CD4-positive, alpha-beta T cell treated with Interleukin-17A for 1 hour (primary cell): ENCODE measurements around the gene POLDIP3.
"Not testable (repeated sequence)": the region's sequence is repeated elsewhere in the genome, so short reads cannot be mapped to it uniquely, and the experiment has no call there.

Source experiments
- DNase-seq: peaks from one replicate; pipeline ENCODE4 v3.0.0-alpha.2; 2020

The POLDIP3 gene

DNA sequence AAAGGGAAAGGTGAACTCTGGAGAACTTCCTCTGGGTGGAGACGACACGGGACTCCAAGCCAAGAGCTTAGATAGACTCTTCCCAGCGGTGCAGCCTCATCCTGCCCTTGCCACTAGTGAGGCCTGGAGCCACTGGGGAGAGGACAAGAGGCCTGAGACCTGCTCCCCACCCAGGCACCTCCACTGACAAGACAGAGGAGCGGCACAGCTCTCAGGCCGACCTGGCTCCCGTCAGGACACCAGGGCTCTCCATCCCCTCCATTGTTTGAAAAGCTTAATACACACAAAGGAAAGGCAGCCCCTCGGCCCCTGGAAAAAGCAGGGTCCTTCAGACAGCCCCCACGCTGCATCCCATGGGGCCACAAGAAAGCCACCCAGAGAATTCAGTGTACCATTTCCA, 29.6 kb downstream of the POLDIP3 start:
- DNase-seq, result no peak

- no peak for DNase-seq
Observed at GRCh38 chr22:42584364-42584940, 30.2 kb downstream of the POLDIP3 start.

DNA sequence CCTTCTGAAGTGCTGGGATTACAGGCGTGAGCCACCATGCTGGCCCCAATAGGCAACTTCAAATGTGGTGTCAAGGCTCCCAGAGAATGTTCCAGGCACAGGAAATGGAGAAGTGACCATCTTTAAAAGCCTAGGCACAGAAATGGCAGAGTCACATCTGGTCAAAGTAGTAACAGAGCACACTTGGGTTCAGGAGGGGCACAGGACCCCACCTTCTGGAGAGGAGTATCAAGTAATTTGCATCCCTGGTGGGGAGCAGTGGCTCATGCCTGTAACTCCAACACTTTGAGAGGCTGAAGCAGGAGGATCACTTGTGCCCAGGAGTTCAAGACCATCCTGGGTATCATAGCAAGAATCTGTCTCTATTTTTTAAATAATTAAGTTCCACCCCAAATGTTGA, 31.7 kb downstream of the POLDIP3 start:
- DNase-seq, result no peak

- DNase-seq, result peak; percentile 79
Observed at GRCh38 chr22:42581762-42582716, 32.6 kb downstream of the POLDIP3 start.

- peak; percentile 11 for DNase-seq
Observed at GRCh38 chr22:42581194-42581761, 33.4 kb downstream of the POLDIP3 start.

GRCh38 chr22:42580040-42580439, 34.6 kb downstream of the POLDIP3 start:
- DNase-seq, result not testable (repeated sequence)

GRCh38 chr22:42577623-42578240, 37.0 kb downstream of the POLDIP3 start:
- no peak for DNase-seq

GRCh38 chr22:42577141-42577540, 37.5 kb downstream of the POLDIP3 start:
- not testable (repeated sequence) for DNase-seq

DNA sequence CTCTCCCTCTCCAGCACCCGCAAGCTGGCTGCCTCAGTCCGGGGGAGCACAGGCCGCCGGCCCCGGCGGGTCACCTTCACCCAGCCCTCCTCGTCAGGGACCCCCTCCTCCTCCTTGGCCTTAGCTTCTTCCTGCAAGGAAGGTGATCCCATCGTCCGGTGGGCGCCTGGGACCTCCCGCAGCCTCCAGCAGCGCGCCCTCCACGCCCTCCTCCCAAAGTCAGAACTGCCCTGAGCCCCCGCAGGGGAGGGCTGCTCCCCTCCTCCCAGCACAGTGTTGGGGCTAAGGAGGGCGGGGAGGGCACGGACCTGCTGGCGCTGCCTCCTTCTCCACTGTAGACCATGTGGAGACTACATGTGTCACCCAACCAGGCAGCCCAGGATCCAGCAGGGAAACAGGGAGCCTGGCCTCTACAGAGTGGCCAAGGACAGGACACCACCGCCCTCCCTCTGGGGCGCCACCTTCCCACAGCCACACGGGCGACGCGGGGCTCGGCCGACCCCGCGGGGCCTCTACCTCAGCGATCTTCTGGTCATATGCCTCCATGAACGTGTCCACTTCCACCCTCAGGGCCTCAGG, 38.6 kb downstream of the POLDIP3 start:
- not testable (repeated sequence) for DNase-seq

DNA sequence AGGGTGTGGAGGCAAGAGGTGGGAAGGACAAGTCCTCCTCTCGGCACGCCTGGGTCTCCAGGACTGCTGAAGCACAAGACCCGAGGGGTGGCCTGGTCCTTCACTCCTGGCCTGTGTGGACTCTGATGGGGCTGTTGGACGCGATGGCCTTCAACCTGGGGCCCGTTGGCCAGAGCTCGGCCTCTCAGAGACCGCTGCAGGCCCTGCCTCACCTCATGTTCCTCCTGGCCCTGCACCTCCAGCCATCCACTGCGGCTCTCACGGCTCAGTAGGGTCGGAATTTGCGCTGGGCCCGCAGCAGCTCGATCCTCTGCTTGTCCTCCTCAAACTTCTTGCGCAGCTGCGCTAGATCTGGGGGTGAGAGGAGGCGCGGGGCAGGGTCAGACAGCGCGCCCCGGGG, 40.2 kb downstream of the POLDIP3 start:
- DNase-seq, result not testable (repeated sequence)

- not testable (repeated sequence) for DNase-seq
Observed at GRCh38 chr22:42574046-42574445, 40.6 kb downstream of the POLDIP3 start.

DNA sequence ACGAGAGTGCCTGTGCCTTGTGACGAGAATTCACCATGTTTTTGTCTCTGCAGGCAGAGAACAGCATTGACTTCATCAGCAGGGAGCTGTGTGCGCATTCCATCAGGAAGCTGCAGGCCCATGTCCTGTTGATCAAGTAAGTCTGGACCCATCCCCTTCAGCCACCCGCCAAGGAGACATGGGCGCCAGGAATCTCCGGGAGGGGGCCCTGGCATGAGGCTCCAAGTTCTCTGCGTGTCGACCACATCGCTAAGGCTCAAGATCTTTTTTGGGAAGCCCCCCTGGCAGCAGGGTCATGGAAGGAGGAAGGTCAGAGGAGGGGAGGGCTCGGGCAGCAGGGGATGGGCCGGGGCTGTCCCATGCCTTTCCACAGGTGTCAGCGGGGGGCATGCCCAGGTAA, 43.6 kb downstream of the POLDIP3 start:
- not testable (repeated sequence) for DNase-seq

- not testable (repeated sequence) for DNase-seq
Observed at GRCh38 chr22:42570580-42570979, 44.1 kb downstream of the POLDIP3 start.

DNA sequence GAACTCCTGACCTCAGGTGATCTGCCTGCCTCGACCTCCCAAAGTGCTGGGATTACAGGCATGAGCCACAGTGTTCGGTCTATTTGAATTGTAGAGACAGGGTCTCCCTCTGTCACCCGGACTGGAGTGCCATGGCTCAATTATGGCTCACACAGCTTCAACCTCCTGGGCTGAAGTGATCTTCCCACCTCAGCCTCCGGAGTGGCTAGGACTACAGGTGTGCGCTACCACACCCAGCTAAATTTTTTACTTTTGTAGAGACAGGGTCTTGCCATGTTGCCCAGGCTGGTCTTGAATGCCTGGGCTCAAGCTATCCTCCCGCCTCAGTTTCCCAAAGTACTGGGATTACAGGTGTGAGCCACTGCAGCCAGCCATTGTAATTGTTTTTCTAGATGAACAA, 46.7 kb downstream of the POLDIP3 start:
- not testable (repeated sequence) for DNase-seq

- DNase-seq, result no peak
Observed at GRCh38 chr22:42565956-42566355, 48.7 kb downstream of the POLDIP3 start.

DNA sequence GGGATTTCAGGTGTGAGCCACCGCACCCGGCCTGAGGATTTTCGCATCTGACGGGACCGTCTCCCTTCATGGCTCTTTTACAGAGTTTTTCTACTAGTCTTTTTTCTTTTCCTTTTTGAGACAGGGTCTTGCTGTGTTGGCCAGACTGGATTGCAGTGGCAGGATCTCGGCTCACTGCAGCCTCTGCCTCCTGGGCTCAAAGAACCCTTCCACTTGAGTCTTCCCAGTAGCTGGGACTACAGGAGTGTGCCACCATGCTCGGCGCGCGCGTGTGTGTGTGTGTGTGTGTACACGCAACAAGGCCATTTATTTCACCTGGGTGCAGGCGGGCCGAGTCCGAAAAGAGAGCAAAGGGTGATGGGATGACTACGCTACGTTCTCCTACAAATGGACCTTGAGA, 50.0 kb downstream of the POLDIP3 start:
- DNase-seq, result no peak

DNA sequence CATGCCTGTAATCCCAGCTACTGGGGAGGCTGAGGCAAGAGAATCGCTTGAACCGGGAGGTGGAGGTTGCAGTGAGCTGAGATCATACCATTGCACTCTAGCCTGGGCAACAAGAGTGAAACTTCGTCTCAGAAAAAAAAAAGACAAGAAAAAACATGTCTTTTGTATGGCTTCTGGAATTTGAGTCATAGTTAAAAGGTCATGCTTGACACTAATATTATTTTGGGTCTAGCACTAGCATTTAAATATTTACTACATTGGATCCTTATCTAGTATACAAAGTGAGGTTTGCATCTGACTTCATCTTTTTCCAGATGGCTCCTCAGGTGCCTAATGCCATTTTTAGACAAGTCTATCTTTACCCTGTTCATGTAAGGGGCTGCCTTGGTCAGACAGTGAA, 50.7 kb downstream of the POLDIP3 start:
- DNase-seq, result not testable (repeated sequence)

DNA sequence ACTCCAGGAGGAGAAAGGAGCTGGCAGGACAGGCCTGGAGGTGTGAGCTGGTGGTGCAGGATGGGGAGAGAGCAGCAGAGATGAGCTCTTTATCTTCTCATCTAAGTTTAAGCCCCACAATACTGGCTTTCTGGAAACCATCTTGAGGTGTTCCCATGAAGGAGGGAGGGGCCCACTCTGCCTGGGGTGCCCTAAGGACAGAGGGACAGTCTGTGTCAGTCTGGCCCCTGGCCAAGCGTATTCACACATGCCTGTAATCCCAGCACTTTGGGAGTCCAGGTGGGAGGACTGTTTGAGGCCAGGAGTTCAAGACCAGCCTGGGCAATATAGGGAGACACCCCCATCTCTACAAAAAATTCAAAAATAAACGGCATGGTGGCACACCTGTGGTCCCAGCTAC, 52.0 kb downstream of the POLDIP3 start:
- DNase-seq, result no peak

- DNase-seq, result no peak
Observed at GRCh38 chr22:42562279-42562678, 52.4 kb downstream of the POLDIP3 start.

- no peak for DNase-seq
Observed at GRCh38 chr22:42561856-42562255, 52.8 kb downstream of the POLDIP3 start.

GRCh38 chr22:42560781-42561180, 53.9 kb downstream of the POLDIP3 start:
- DNase-seq, result peak; percentile 22

DNA sequence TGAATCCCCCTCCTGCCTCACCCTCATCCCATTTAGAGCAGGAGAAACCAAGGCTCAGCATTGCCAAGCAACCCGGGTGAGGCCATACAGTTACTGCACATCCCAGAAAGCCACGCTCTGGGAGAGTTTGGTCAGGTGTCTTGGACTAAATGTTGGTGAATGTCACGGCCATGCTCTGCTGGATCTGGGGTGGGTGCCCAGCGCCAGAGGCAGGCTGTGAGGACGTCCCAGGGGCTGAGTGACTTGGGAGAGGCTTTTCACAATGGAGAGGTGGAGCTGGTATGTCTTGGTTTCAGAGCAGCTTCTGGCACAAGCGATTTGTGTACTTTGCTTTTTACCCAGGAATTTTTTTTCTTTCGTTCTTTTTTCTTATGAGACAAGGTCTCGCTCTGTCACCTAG, 54.3 kb downstream of the POLDIP3 start:
- no peak for DNase-seq
